ENCODE measurements around the gene CDYL.

The CDYL gene

GRCh38 chr6:4751823-4752464 is 24.3 kb upstream of the CDYL start:
- no peaks in the 10 kb centered on the region for H3K36me3 Mint-ChIP-seq (ENCODE audit: low read depth)
- no peak for DNase-seq (ENCODE audit: low spot score)
- no peaks in the 10 kb centered on the region for H3K9me3 Mint-ChIP-seq
- H3K4me1 Mint-ChIP-seq (ENCODE audit: low read depth), result no peaks in the 10 kb centered on the region
- no peak overlapping the region for H3K4me3 Mint-ChIP-seq
- no peak overlapping the region for H3K27ac Mint-ChIP-seq
- H3K27me3 Mint-ChIP-seq (ENCODE audit: low read depth), result peaks cover 17% of the 10 kb centered on the region

GRCh38 chr6:4756247-4756646 is 20.0 kb upstream of the CDYL start:
- DNase-seq (ENCODE audit: low spot score), result no peak
- Mint-ChIP-seq H3K27me3 (ENCODE audit: low read depth) (peaks cover 16% of the 10 kb centered on the region), H3K4me3 (no peak overlapping the region), H3K27ac (no peak overlapping the region), H3K4me1 (ENCODE audit: low read depth) (no peaks in the 10 kb centered on the region), H3K36me3 (ENCODE audit: low read depth) (no peaks in the 10 kb centered on the region), H3K9me3 (peaks cover 7% of the 10 kb centered on the region)

- Mint-ChIP-seq H3K27me3 (ENCODE audit: low read depth) (peaks cover 7% of the 10 kb centered on the region), H3K36me3 (ENCODE audit: low read depth) (no peaks in the 10 kb centered on the region), H3K4me1 (ENCODE audit: low read depth) (no peaks in the 10 kb centered on the region), H3K4me3 (no peak overlapping the region), H3K27ac (no peak overlapping the region), H3K9me3 (peaks cover 16% of the 10 kb centered on the region)
- DNase-seq (ENCODE audit: low spot score), result no peak
Measured at GRCh38 chr6:4759997-4760396, 16.2 kb upstream of the CDYL start.

GRCh38 chr6:4760773-4761172 is 15.4 kb upstream of the CDYL start:
- Mint-ChIP-seq H3K4me3 (no peak overlapping the region), H3K27me3 (ENCODE audit: low read depth) (peaks cover 6% of the 10 kb centered on the region), H3K9me3 (peaks cover 16% of the 10 kb centered on the region), H3K36me3 (ENCODE audit: low read depth) (no peaks in the 10 kb centered on the region), H3K4me1 (ENCODE audit: low read depth) (no peaks in the 10 kb centered on the region), H3K27ac (no peak overlapping the region)
- DNase-seq (ENCODE audit: low spot score), result no peak

GRCh38 chr6:4762294-4762693 is 13.9 kb upstream of the CDYL start:
- Mint-ChIP-seq H3K27ac (no peak overlapping the region), H3K4me1 (ENCODE audit: low read depth) (no peaks in the 10 kb centered on the region), H3K9me3 (peaks cover 16% of the 10 kb centered on the region), H3K36me3 (ENCODE audit: low read depth) (no peaks in the 10 kb centered on the region), H3K4me3 (no peak overlapping the region), H3K27me3 (ENCODE audit: low read depth) (peaks cover 7% of the 10 kb centered on the region)
- DNase-seq (ENCODE audit: low spot score), result no peak

GRCh38 chr6:4763921-4764320 is 12.3 kb upstream of the CDYL start:
- H3K4me3 Mint-ChIP-seq, result no peak overlapping the region
- no peaks in the 10 kb centered on the region for H3K36me3 Mint-ChIP-seq (ENCODE audit: low read depth)
- H3K27me3 Mint-ChIP-seq (ENCODE audit: low read depth), result peaks cover 17% of the 10 kb centered on the region
- DNase-seq (ENCODE audit: low spot score), result no peak
- no peak overlapping the region for H3K27ac Mint-ChIP-seq
- peaks cover 16% of the 10 kb centered on the region for H3K9me3 Mint-ChIP-seq
- H3K4me1 Mint-ChIP-seq (ENCODE audit: low read depth), result no peaks in the 10 kb centered on the region

GRCh38 chr6:4768815-4769214 is 7.4 kb upstream of the CDYL start:
- H3K4me1 Mint-ChIP-seq (ENCODE audit: low read depth), result no peaks in the 10 kb centered on the region
- no peaks in the 10 kb centered on the region for H3K9me3 Mint-ChIP-seq
- DNase-seq (ENCODE audit: low spot score), result no peak
- no peak overlapping the region for H3K4me3 Mint-ChIP-seq
- no peaks in the 10 kb centered on the region for H3K36me3 Mint-ChIP-seq (ENCODE audit: low read depth)
- peaks cover 40% of the 10 kb centered on the region for H3K27me3 Mint-ChIP-seq (ENCODE audit: low read depth)
- H3K27ac Mint-ChIP-seq, result no peak overlapping the region

GRCh38 chr6:4772750-4773149 is 3.5 kb upstream of the CDYL start:
- H3K36me3 Mint-ChIP-seq (ENCODE audit: low read depth), result peaks cover 2% of the 10 kb centered on the region
- H3K4me1 Mint-ChIP-seq (ENCODE audit: low read depth), result peaks cover 13% of the 10 kb centered on the region
- H3K4me3 Mint-ChIP-seq, result no peak overlapping the region
- DNase-seq (ENCODE audit: low spot score), result no peak
- no peak overlapping the region for H3K27ac Mint-ChIP-seq
- peaks cover 48% of the 10 kb centered on the region for H3K27me3 Mint-ChIP-seq (ENCODE audit: low read depth)
- H3K9me3 Mint-ChIP-seq, result peaks cover 3% of the 10 kb centered on the region

GRCh38 chr6:4773181-4773580 is 3.0 kb upstream of the CDYL start:
- Mint-ChIP-seq H3K36me3 (ENCODE audit: low read depth) (peaks cover 7% of the 10 kb centered on the region), H3K4me1 (ENCODE audit: low read depth) (peaks cover 18% of the 10 kb centered on the region), H3K4me3 (no peak overlapping the region), H3K27me3 (ENCODE audit: low read depth) (peaks cover 44% of the 10 kb centered on the region), H3K9me3 (peaks cover 7% of the 10 kb centered on the region), H3K27ac (no peak overlapping the region)
- no peak for DNase-seq (ENCODE audit: low spot score)

GRCh38 chr6:4774296-4774695 is 1.9 kb upstream of the CDYL start:
- H3K27me3 Mint-ChIP-seq (ENCODE audit: low read depth), result peaks cover 37% of the 10 kb centered on the region
- no peak for DNase-seq (ENCODE audit: low spot score)
- H3K36me3 Mint-ChIP-seq (ENCODE audit: low read depth), result peaks cover 10% of the 10 kb centered on the region
- peaks cover 24% of the 10 kb centered on the region for H3K4me1 Mint-ChIP-seq (ENCODE audit: low read depth)
- H3K27ac Mint-ChIP-seq, result peak overlapping the region; percentile 78
- peak overlapping the region; percentile 88 for H3K4me3 Mint-ChIP-seq
- peaks cover 11% of the 10 kb centered on the region for H3K9me3 Mint-ChIP-seq

GRCh38 chr6:4774715-4775493 is 1.3 kb upstream of the CDYL start:
- Mint-ChIP-seq H3K36me3 (ENCODE audit: low read depth) (peaks cover 10% of the 10 kb centered on the region), H3K27me3 (ENCODE audit: low read depth) (peaks cover 37% of the 10 kb centered on the region), H3K4me1 (ENCODE audit: low read depth) (peaks cover 26% of the 10 kb centered on the region), H3K9me3 (peaks cover 11% of the 10 kb centered on the region), H3K27ac (peak overlapping the region; percentile 78), H3K4me3 (peak overlapping the region; percentile 88)
- DNase-seq (ENCODE audit: low spot score), result no peak

- peaks cover 37% of the 10 kb centered on the region for H3K27me3 Mint-ChIP-seq (ENCODE audit: low read depth)
- H3K27ac Mint-ChIP-seq, result no peak overlapping the region
- peak overlapping the region; percentile 88 for H3K4me3 Mint-ChIP-seq
- peaks cover 26% of the 10 kb centered on the region for H3K4me1 Mint-ChIP-seq (ENCODE audit: low read depth)
- H3K9me3 Mint-ChIP-seq, result peaks cover 11% of the 10 kb centered on the region
- DNase-seq (ENCODE audit: low spot score), result peak; percentile 66
- peaks cover 10% of the 10 kb centered on the region for H3K36me3 Mint-ChIP-seq (ENCODE audit: low read depth)
Measured at GRCh38 chr6:4775494-4776130, 592 bp upstream of the CDYL start.

- Mint-ChIP-seq H3K9me3 (peaks cover 11% of the 10 kb centered on the region), H3K27ac (peak overlapping the region; percentile 82), H3K36me3 (ENCODE audit: low read depth) (peaks cover 10% of the 10 kb centered on the region), H3K4me3 (peak overlapping the region; percentile 86), H3K4me1 (ENCODE audit: low read depth) (peaks cover 35% of the 10 kb centered on the region), H3K27me3 (ENCODE audit: low read depth) (peaks cover 33% of the 10 kb centered on the region)
- DNase-seq (ENCODE audit: low spot score), result peak; percentile 21
Measured at GRCh38 chr6:4776493-4777393, 539 bp downstream of the CDYL start.
